ENCODE data around the gene PARP9.

- TF ChIP-seq POLR2A (IDR thresholded peaks at IDR 0.05; ENCODE audit: low read depth, low read length) = no peak
- no peak for TF ChIP-seq CTCF (conservative IDR thresholded peaks at IDR 0.05; ENCODE audit: low read depth, low read length)
- no peak for TF ChIP-seq MAZ (IDR thresholded peaks at IDR 0.05; ENCODE audit: borderline replicate concordance, low read depth, low read length)
- TF ChIP-seq, protein P1, sequence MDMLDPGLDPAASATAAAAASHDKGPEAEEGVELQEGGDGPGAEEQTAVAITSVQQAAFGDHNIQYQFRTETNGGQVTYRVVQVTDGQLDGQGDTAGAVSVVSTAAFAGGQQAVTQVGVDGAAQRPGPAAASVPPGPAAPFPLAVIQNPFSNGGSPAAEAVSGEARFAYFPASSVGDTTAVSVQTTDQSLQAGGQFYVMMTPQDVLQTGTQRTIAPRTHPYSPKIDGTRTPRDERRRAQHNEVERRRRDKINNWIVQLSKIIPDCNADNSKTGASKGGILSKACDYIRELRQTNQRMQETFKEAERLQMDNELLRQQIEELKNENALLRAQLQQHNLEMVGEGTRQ (IDR thresholded peaks at IDR 0.05; ENCODE audit: low read depth, low read length) = no peak
- TF ChIP-seq NFE2L2 (IDR thresholded peaks at IDR 0.05; ENCODE audit: low read depth, low read length) = no peak
Measured at GRCh38 chr3:122559906-122560305, 4.2 kb downstream of the PARP9 start.

All from IMR-90 (cell line).